ENCODE measurements around the gene PPIG. TPM values are rescaled to one million over a fixed set of nuclear protein-coding genes. Genes with fewer than 3 reads are reported as not detected.

Gene PPIG
- total RNA-seq, 4 donors from 2014 or later = 30.2 to 32.5 (median 30.7) TPM

GRCh38 chr2:169647496-169647895 lies 63.3 kb downstream of the PPIG start:
- ATAC-seq (ENCODE audit: low FRiP score) (no peak), DNase-seq (ENCODE audit: low spot score) (no peak)
- TF ChIP-seq, protein P1, sequence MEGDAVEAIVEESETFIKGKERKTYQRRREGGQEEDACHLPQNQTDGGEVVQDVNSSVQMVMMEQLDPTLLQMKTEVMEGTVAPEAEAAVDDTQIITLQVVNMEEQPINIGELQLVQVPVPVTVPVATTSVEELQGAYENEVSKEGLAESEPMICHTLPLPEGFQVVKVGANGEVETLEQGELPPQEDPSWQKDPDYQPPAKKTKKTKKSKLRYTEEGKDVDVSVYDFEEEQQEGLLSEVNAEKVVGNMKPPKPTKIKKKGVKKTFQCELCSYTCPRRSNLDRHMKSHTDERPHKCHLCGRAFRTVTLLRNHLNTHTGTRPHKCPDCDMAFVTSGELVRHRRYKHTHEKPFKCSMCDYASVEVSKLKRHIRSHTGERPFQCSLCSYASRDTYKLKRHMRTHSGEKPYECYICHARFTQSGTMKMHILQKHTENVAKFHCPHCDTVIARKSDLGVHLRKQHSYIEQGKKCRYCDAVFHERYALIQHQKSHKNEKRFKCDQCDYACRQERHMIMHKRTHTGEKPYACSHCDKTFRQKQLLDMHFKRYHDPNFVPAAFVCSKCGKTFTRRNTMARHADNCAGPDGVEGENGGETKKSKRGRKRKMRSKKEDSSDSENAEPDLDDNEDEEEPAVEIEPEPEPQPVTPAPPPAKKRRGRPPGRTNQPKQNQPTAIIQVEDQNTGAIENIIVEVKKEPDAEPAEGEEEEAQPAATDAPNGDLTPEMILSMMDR (IDR thresholded peaks at IDR 0.05) = no peak

DNA sequence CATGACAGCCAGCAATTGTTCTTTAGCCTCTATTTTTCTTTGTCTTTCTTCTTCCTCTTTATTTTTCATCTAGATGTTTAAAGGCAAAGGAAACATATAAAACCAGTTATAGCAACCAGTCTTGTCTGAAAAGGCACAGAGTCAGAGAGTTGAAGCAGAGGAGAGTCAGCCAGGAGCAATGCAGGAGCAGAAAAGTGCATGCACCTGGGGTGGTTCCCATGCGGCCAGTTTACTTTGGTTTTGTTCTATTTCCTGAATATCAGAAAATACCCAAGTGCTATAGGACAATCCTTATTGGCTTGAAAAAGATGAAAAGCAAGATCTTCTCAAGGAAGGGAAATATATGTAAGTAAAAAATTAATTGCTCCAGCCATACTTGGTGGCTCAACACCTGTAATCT lies 65.1 kb downstream of the PPIG start:
- TF ChIP-seq, protein P1 (IDR thresholded peaks at IDR 0.05) = no peak
- ATAC-seq (ENCODE audit: low FRiP score) = no peak
- no peak for DNase-seq (ENCODE audit: low spot score)

DNA sequence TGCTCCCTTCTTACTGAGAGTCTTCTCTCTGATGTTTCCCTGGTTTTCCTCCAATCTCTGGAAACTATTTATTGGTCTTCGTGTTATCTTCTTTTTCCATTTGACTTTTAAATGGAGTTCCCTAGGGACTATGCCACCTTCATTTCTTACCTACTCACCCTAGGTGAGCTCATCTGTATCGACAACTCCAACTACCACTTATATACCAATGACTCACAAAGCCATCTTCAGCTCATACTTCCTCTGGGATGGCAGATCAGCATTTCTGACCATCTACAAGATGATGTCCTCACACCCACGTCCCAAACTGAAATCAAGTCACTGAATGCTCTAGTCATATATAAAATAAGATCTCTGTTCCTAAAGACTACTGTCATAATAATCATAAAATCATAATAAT lies 69.5 kb downstream of the PPIG start:
- no peak for DNase-seq (ENCODE audit: low spot score)
- TF ChIP-seq, protein P1 (IDR thresholded peaks at IDR 0.05) = no peak
- ATAC-seq (ENCODE audit: low FRiP score) = no peak

DNA sequence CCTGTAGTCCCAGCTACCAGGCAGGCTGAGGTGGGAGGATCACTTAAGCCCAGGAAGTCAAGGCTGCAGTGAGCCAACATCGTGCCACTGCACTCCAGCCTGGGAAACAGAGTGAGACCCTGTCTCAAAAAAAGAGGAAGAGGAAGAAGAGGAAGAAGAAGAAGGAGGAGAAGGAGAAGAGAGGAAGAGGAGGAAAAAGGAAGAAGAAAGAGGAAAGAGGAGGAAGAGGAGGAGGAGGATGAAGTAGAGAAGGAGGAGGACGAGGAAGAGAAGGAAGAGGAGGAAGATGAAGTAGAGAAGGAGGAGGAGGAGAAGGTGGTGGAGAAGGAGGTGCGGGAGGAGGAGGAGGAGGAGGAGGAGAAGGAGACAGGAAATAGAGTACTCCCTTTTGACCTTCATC lies 72.0 kb downstream of the PPIG start:
- DNase-seq (ENCODE audit: low spot score) = no peak
- no peak for ATAC-seq (ENCODE audit: low FRiP score)
- TF ChIP-seq, protein P1 (IDR thresholded peaks at IDR 0.05) = no peak

- ATAC-seq (ENCODE audit: low FRiP score) (no peak), DNase-seq (ENCODE audit: low spot score) (no peak)
Observed at GRCh38 chr2:169658877-169659276, 74.7 kb downstream of the PPIG start.

GRCh38 chr2:169659320-169659719 lies 75.2 kb downstream of the PPIG start:
- DNase-seq (ENCODE audit: low spot score) (no peak), ATAC-seq (ENCODE audit: low FRiP score) (no peak)
- TF ChIP-seq, protein P1 (IDR thresholded peaks at IDR 0.05) = no peak

More at GRCh38 chr2:169658877-169659276, 74.7 kb downstream of the PPIG start:
- TF ChIP-seq, protein P1 (IDR thresholded peaks at IDR 0.05) = no peak

- no peak for ATAC-seq (ENCODE audit: low FRiP score)
- TF ChIP-seq, protein P1 (IDR thresholded peaks at IDR 0.05) = no peak
- DNase-seq (ENCODE audit: low spot score) = no peak
Observed at GRCh38 chr2:169661265-169661664, 77.1 kb downstream of the PPIG start.

Data from omental fat pad (tissue), 4 donors.